Effector memory CD4-positive, alpha-beta T cell (primary cell): ENCODE data around the gene UBE2Q1.
"Not testable (repeated sequence)": the region's sequence is repeated elsewhere in the genome, so short reads cannot be mapped to it uniquely, and the experiment has no call there.

ENCODE experiments used
- DNase-seq, 3 donors: peaks; one replicate each; pipeline ENCODE4 v3.0.0-alpha.2; 2020
- H3K27ac ChIP-seq: 2 replicates; pipeline ENCODE4 v1.7.0; 2013; ENCODE audit warnings: mild to moderate bottlenecking, low read length, moderate library complexity; ENCODE audit not compliant: insufficient read depth, poor library complexity, severe bottlenecking
- H3K27me3 ChIP-seq: replicated peaks from 2 replicates; pipeline ENCODE4 v1.7.0; 2013; ENCODE audit warnings: mild to moderate bottlenecking, low read length; ENCODE audit not compliant: insufficient read depth, control insufficient read depth, poor library complexity, severe bottlenecking
- H3K36me3 ChIP-seq: 2 replicates; pipeline ENCODE4 v1.7.0; 2013; ENCODE audit warnings: mild to moderate bottlenecking, low read length, moderate library complexity; ENCODE audit not compliant: control insufficient read depth, insufficient read depth
- H3K4me1 ChIP-seq: 2 replicates; pipeline ENCODE4 v1.7.0; 2013; ENCODE audit warnings: low read length, mild to moderate bottlenecking; ENCODE audit not compliant: control insufficient read depth, insufficient read depth, poor library complexity, severe bottlenecking
- H3K4me3 ChIP-seq: 2 replicates; pipeline ENCODE4 v1.7.0; 2013; ENCODE audit warnings: low read length, low read depth, mild to moderate bottlenecking; ENCODE audit not compliant: insufficient read depth, poor library complexity, severe bottlenecking
- H3K9me3 ChIP-seq: 2 replicates; pipeline ENCODE4 v1.7.0; 2013; ENCODE audit warnings: mild to moderate bottlenecking, low read length, moderate library complexity; ENCODE audit not compliant: control insufficient read depth

Gene UBE2Q1

DNA sequence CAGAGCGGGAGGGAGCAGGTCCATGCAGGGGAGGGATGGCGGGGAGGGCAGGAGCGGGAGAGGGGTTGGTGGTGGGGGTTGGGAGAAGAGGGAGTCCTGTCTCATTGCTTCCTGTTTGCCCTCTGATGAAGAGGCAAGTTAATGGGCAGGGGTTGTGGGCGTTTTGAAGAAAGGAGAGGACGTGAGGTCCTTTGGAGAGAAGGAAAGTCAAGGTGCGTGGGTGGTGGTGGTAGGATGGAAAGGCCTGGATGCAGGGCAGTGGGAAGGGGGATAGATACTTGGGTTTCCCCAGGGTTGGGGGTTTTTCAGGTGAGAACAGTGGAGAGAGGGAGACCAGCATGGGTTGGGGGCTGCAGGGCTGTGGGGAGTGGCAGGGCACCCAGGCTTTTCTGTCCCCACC is 17.2 kb downstream of the UBE2Q1 start:
- Histone ChIP-seq H3K27ac (no peak overlapping the region), H3K9me3 (no peaks in the 10 kb centered on the region), H3K27me3 (no peaks in the 10 kb centered on the region)

DNA sequence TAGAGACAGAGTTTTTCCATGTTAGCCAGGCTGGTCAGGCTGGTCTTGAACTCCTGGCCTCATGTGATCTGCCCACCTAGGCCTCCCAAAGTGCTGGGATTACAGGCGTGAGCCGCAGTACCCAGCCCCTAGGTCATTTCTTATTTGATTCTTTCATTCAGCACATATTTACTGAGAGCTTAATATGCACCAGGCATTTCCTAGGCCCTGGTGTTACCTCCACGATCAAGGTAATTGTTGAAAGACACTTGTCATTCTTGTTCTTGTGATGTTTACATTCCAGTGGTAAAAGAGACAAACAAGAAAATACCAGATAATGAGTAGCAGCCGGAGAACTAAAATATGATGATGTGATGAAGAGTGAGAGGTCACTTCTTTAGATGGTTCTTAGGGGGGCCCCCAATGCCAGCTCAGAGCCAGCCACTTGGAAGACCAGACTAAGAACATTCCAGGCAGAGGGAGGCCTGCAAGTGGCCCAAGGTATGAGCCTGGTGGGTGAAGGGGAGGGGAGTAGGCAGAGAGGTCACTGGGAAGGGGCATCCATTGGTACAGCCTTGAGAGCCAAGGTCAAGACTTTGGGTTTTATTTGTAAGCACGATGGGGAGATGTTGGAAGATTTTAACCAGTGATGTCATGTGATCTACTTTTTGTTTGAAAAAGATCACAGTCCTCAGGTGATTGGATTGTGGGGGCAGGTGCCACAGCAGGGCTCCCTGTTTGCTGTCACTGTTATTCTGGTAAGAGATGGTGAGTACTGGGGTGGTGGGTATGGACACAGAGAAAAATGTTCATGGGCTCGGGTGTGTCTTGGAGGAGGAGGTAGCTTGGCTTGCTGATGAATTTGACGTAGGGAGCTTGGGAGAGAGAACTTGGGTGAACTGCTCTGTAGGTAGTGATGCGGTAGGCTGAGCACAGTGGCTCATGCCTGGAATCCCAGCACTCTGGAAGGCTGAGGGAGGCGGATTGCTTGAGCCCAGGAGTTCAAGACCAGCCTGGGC is 18.7 kb downstream of the UBE2Q1 start:
- Histone ChIP-seq H3K27me3 (no peaks in the 10 kb centered on the region), H3K27ac (no peak overlapping the region)
- DNase-seq, result no peak

More for the DNA sequence above, 17.2 kb downstream of the UBE2Q1 start:
- no peaks in the 10 kb centered on the region for H3K4me1 ChIP-seq
- no peak for DNase-seq
- no peak overlapping the region for H3K4me3 ChIP-seq
- H3K36me3 ChIP-seq, result no peaks in the 10 kb centered on the region

DNA sequence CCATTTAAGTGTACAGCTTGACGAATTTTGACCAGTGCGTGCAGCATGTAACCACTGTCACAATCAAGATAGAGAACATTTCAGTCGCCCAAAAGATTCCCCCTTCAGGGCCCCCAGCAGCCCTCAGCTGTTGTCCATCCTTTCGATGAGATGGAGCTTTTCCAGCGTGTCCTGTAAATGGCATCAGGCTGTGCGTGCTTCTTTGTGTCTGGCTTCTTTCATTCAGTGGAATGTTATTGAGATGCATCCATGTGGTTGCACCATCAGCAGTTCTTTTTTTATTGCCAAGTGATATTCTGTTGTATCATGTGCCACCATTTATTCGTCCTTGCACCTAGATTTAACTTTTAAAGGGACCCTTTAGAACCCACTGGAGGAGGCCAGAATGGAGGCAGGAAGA is 21.9 kb downstream of the UBE2Q1 start:
- H3K4me3 ChIP-seq, result no peak overlapping the region
- no peak overlapping the region for H3K27ac ChIP-seq
- H3K36me3 ChIP-seq, result no peaks in the 10 kb centered on the region
- H3K27me3 ChIP-seq, result no peaks in the 10 kb centered on the region
- H3K4me1 ChIP-seq, result no peaks in the 10 kb centered on the region
- no peak for DNase-seq
- no peaks in the 10 kb centered on the region for H3K9me3 ChIP-seq

More for the DNA sequence above, 18.7 kb downstream of the UBE2Q1 start:
- no peaks in the 10 kb centered on the region for H3K4me1 ChIP-seq
- no peak overlapping the region for H3K4me3 ChIP-seq
- H3K36me3 ChIP-seq, result no peaks in the 10 kb centered on the region
- no peaks in the 10 kb centered on the region for H3K9me3 ChIP-seq

DNA sequence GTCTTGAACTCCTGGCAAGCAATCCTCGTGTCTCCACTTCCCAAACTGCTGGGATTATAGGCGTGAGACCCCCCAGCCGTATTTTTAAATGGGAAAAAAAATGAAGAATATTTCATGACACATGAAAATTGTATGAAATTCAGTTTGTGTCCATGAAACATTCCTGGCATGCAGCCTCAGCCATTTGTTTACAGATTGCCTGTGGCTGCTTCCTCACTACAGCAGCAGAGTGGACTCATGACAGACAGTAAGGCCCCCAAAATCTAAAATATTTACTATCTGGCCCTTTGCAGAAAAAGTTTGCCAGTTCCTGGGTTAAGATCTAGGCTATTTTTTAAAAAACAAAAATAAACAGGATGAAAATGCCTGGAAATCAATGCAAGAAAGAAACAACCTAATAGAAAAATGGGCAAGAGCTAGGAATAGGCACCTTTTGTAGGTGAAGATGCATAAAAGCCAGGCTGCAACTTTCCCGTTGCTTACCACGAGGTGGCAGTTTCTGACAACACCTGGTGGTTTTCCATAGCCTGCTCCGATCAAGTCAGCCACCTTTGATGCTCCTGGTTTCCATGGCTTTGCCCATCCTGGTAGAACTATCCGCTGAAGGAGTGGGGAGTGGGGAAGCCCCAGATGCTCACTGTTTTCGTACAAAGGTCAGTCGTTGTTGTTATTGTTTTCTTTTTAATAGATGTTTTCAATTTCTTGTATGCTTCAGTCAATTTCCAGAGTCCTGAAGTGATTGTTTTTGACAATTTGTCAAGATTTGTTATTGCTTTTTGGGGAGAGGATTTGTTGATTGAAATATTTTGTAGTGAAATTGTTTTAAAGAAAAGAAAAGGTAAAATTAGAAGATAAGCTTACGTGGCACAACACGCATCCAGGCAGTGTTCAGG is 24.3 kb downstream of the UBE2Q1 start:
- Histone ChIP-seq H3K27ac (no peak overlapping the region), H3K27me3 (no peaks in the 10 kb centered on the region), H3K9me3 (no peaks in the 10 kb centered on the region), H3K4me3 (no peak overlapping the region), H3K4me1 (no peaks in the 10 kb centered on the region), H3K36me3 (no peaks in the 10 kb centered on the region)
- no peak for DNase-seq

DNA sequence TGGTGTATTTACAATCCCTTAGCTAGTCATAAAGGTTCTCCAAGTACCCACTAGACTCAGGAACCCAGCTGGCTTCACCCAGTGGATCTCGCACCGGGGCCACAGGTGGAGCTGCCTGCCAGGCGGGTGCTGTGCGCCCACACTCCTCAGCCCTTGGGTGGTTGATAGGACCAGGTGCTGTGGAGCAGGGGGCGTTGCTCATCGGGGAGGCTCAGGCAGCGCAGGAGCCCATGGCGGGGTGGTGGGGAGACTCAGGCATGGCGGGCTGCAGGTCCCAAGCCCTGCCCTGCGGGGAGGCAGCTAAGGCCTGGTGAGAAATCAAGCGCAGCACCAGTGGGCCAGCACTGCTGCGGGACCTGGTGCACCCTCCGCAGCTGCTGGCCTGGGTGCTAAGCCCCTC is 26.5 kb downstream of the UBE2Q1 start:
- not testable (repeated sequence) for H3K9me3 ChIP-seq, H3K36me3 ChIP-seq, H3K27me3 ChIP-seq, H3K4me1 ChIP-seq, DNase-seq, H3K27ac ChIP-seq, H3K4me3 ChIP-seq

DNA sequence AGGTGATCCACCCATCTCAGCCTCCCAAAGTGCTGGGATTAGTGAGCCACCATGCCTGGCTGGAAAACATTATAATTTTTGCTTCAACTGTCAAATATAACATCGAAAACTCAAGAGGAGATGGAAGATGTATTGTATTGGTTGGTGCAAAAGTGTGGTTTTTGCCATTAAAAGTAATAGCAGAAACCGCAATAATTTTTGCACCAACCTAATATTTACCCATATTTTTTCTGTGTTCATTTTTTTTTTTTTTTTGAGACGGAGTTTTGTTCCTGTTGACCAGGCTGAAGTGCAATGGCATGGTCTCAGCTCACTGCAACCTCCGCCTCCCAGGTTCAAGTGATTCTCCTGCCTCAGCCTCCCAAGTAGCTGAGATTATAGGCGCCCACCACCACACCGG is 29.2 kb downstream of the UBE2Q1 start:
- H3K9me3 ChIP-seq, result no peaks in the 10 kb centered on the region
- no peaks in the 10 kb centered on the region for H3K4me1 ChIP-seq
- H3K36me3 ChIP-seq, result no peaks in the 10 kb centered on the region
- no peak overlapping the region for H3K4me3 ChIP-seq
- H3K27ac ChIP-seq, result no peak overlapping the region
- H3K27me3 ChIP-seq, result no peaks in the 10 kb centered on the region
- DNase-seq, result no peak

DNA sequence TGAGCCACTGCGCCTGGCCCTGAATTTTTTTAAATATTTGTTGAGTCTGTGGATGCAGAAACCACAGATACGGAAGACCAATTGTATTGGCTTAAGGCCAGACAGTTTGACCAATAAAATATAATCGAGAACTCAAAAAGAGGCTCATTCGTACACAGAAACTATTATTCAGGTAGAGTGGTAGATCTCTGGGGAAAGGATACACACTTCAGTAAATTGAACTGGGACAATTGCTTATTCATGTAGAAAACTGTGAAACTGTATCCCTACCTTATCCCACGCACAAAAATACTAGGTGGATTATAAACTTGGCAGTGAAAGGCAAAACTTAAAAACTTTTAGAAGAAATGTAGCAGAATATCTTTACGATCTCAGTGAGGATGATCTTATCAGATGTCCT is 31.3 kb downstream of the UBE2Q1 start:
- Histone ChIP-seq H3K36me3 (no peaks in the 10 kb centered on the region), H3K27me3 (no peaks in the 10 kb centered on the region), H3K4me3 (no peak overlapping the region), H3K4me1 (no peaks in the 10 kb centered on the region), H3K27ac (no peak overlapping the region), H3K9me3 (no peaks in the 10 kb centered on the region)
- no peak for DNase-seq

DNA sequence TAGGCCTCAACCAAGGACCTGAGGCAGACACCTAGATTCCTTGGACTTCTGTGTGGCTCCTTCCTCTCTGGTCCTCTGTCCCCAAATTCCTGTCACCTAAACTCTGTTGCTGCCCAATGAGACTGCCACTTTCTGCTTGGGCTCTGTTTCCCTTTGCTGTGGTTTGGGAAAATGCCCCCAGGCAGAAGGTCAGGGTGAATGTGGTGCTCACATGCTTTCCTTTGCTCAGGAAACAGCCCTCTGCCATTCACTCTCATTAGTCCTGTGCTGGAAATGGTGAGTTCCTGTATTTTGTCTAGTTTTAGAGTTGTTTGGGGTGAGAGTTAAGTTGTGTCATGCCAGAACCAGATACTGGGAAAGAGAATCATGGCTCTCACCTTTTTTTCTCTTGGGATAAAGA is 33.6 kb downstream of the UBE2Q1 start:
- Histone ChIP-seq H3K9me3 (no peaks in the 10 kb centered on the region), H3K4me1 (no peaks in the 10 kb centered on the region), H3K27me3 (no peaks in the 10 kb centered on the region), H3K27ac (no peak overlapping the region), H3K4me3 (no peak overlapping the region), H3K36me3 (no peaks in the 10 kb centered on the region)
- no peak for DNase-seq

DNA sequence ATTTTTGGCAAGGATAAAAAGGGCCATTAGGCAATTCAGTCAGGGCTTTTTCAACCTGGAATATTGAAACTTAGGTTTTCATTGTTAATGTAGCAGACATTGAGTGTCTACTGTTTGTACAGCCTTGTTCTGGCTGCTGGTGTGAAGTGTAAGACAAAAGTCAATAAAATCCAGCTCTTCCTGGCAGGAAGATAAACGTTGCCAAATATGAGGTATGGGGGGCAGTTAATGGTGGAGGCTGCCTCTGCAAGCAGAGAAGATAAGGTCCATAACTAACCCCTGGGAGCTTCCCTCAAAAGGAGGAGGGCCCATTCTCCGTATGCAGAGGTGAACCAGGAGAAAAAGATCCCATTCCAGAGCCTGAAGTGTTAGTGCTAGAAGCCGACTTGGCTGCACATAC is 36.8 kb downstream of the UBE2Q1 start:
- no peak for DNase-seq
- Histone ChIP-seq H3K27me3 (no peaks in the 10 kb centered on the region), H3K4me1 (no peaks in the 10 kb centered on the region)

DNA sequence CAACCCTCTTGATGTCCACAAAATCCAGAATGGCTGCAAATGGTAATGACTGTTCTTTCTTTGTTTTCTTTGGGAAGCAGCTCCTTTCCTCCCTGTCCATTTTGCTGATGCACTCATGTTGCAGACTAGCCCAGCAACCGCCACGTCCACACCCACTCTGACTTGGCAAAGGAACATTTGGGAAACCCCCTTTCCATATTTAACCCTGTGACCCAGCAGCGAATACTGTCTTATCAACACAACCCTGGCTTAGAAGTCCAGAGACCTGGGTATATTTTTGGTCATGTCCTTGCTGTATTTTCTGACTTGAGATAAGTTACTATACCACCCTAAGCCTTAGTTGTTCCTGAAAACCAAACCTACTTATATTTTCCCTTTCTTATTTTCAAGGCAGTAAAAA is 38.1 kb downstream of the UBE2Q1 start:
- Histone ChIP-seq H3K9me3 (no peaks in the 10 kb centered on the region), H3K27me3 (no peaks in the 10 kb centered on the region), H3K4me3 (no peak overlapping the region), H3K4me1 (no peaks in the 10 kb centered on the region), H3K27ac (no peak overlapping the region), H3K36me3 (no peaks in the 10 kb centered on the region)
- no peak for DNase-seq

More for the DNA sequence above, 36.8 kb downstream of the UBE2Q1 start:
- no peaks in the 10 kb centered on the region for H3K9me3 ChIP-seq
- H3K27ac ChIP-seq, result no peak overlapping the region
- H3K36me3 ChIP-seq, result no peaks in the 10 kb centered on the region
- H3K4me3 ChIP-seq, result no peak overlapping the region
